K562 (cell line): ENCODE measurements around the gene NCOA3. TPM values are rescaled to one million over a fixed set of nuclear protein-coding genes. Genes with fewer than 3 reads are reported as not detected.
A peak's percentile ranks its signal among the peaks of the same experiment; 100 is the strongest.

ENCODE experiments used
- ATAC-seq: fragments of 200-7000 bp; cut with Tn5 transposase; 3 replicates; pipeline ENCODE4 v1.9.1; 2020; ENCODE audit warnings: moderate library complexity
- BruUV-seq: library from RNA; stranded (reverse); fragments of 400-500 nt; replicated peaks from 2 replicates; lab custom pipeline; 2021; lab: Mats Ljungman, UMichigan
- CTCF ChIA-PET: fragments of 300-600 bp; formaldehyde crosslinking; extraction: SDS; loops from one replicate; lab custom pipeline; 2021; ENCODE audit warnings: low intra/inter-chr PET ratio; lab: Yijun Ruan, JAX
- POLR2A ChIA-PET: fragments of 300-600, 350-650 bp; sonication (Branson Sonifier 250); formaldehyde crosslinking; extraction: SDS; loops from one replicate; lab custom pipeline; 2021; ENCODE audit warnings: antibody characterized with exemption, inconsistent platforms; lab: Yijun Ruan, JAX
- DNase-seq, 4 experiments: peaks; one replicate each; pipeline versions ENCODE4 v3.0.0 to v3.0.0-alpha.2; 2011 to 2018; ENCODE audit warnings: low spot score in 3 of 4, mixed read lengths in 3 of 4; ENCODE audit errors: extremely low read depth in 1 of 4
- FAIRE-seq: peaks from 2 replicates; lab custom pipeline; 2011; peaks lifted over from hg19 to GRCh38; lab: Jason Lieb, UNC
- H2AFZ ChIP-seq: 2 replicates; pipeline ENCODE4 v1.6.0; 2011; ENCODE audit warnings: low read depth, low read length, control low read depth, inconsistent platforms
- H3K27ac ChIP-seq: fragments of 200-600 bp; 3 replicates; pipeline ENCODE4 v1.8.0; 2011; ENCODE audit warnings: low read depth, mild to moderate bottlenecking, control low read depth, inconsistent platforms, low read length, moderate library complexity, mixed read lengths; ENCODE audit errors: extremely low read depth
- H3K27me3 ChIP-seq, 2 experiments: fragments of 300-600 bp in 1 of 2; 2 replicates in 1 of 2; 3 replicates in 1 of 2; pipeline versions ENCODE4 v1.6.0 to v1.8.0; 2011; ENCODE audit warnings: inconsistent platforms in 2 of 2, low read length in 2 of 2, mild to moderate bottlenecking in 1 of 2, mixed read lengths in 1 of 2, moderate library complexity in 1 of 2; ENCODE audit not compliant: control insufficient read depth in 2 of 2, insufficient read depth in 2 of 2
- H3K36me3 ChIP-seq: fragments of 300-600 bp; 3 replicates; pipeline ENCODE4 v1.8.0; 2011; ENCODE audit warnings: mild to moderate bottlenecking, low read length, inconsistent platforms; ENCODE audit not compliant: control insufficient read depth, insufficient read depth
- H3K4me1 ChIP-seq, 2 experiments: fragments of 200-600 bp in 1 of 2; replicated peaks in 1 of 2; 2 replicates in 1 of 2; 3 replicates in 1 of 2; pipeline versions ENCODE4 v1.5.1 to v1.8.0; 2011; ENCODE audit warnings: inconsistent platforms in 2 of 2, low read length in 2 of 2, mild to moderate bottlenecking in 1 of 2, mixed read lengths in 1 of 2, moderate library complexity in 1 of 2; ENCODE audit not compliant: control insufficient read depth in 2 of 2, insufficient read depth in 2 of 2
- H3K4me2 ChIP-seq: 2 replicates; pipeline ENCODE4 v1.6.1; 2011; ENCODE audit warnings: low read length, control low read depth, inconsistent platforms, mixed read lengths; ENCODE audit not compliant: insufficient read depth
- H3K4me3 ChIP-seq: fragments of 200-600 bp; sonication (generic), shearing (Covaris generic); 2 replicates; pipeline ENCODE4 v1.5.1; 2016; ENCODE audit warnings: control low read depth, inconsistent platforms
- H3K79me2 ChIP-seq: fragments of 200-600 bp; 3 replicates; pipeline ENCODE4 v1.8.0; 2011; ENCODE audit warnings: low read length, inconsistent platforms; ENCODE audit not compliant: control insufficient read depth, insufficient read depth
- H3K9ac ChIP-seq, 2 experiments: 2 replicates each; pipeline versions ENCODE4 v1.6.0 to v1.6.1; 2011; ENCODE audit warnings: low read depth in 2 of 2, low read length in 2 of 2, control low read depth in 1 of 2, inconsistent platforms in 1 of 2, mild to moderate bottlenecking in 1 of 2, mixed read lengths in 1 of 2; ENCODE audit not compliant: insufficient read depth in 1 of 2
- H3K9me1 ChIP-seq: one replicate; pipeline ENCODE4 v1.6.0; 2011; ENCODE audit warnings: inconsistent platforms, mild to moderate bottlenecking, low read length, moderate library complexity; ENCODE audit not compliant: control insufficient read depth, insufficient read depth
- H3K9me3 ChIP-seq: replicated peaks from 2 replicates; pipeline ENCODE4 v1.5.1; 2011; ENCODE audit warnings: low read depth, low read length, inconsistent platforms; ENCODE audit not compliant: control insufficient read depth, insufficient read depth
- H4K20me1 ChIP-seq: replicated peaks from 2 replicates; pipeline ENCODE4 v1.6.1; 2011; ENCODE audit warnings: low read length, inconsistent platforms, mixed read lengths; ENCODE audit not compliant: control insufficient read depth, insufficient read depth
- CREM ChIP-seq: IDR thresholded peaks from 2 replicates; pipeline ENCODE4 v1.6.1; 2014; ENCODE audit warnings: antibody characterized with exemption, low read depth
- ELF4 ChIP-seq: fragments of 450-650 bp; formaldehyde crosslinking; IDR thresholded peaks from 2 replicates; pipeline ENCODE4 v1.4.0; 2022; ENCODE audit warnings: missing genetic modification characterization
- ETV5 ChIP-seq: sonication (generic); formaldehyde crosslinking; IDR thresholded peaks from 2 replicates; pipeline ENCODE4 v1.4.0; 2020; ENCODE audit warnings: low read depth, mild to moderate bottlenecking, missing genetic modification reagents
- FOXP1 ChIP-seq: sonication (generic); formaldehyde crosslinking; IDR thresholded peaks from 2 replicates; pipeline ENCODE4 v1.8.0; 2022; ENCODE audit warnings: mild to moderate bottlenecking, missing genetic modification reagents
- KDM4B ChIP-seq, 2 experiments: fragments of 450-650 bp in 1 of 2; sonication (generic) in 1 of 2; IDR thresholded peaks; 2 replicates each; pipeline ENCODE4 v1.6.1; 2016 to 2017; ENCODE audit warnings: borderline replicate concordance in 2 of 2, antibody characterized with exemption in 1 of 2, low read depth in 1 of 2, mild to moderate bottlenecking in 1 of 2
- POLR2H ChIP-seq: IDR thresholded peaks from 2 replicates; pipeline ENCODE4 v1.6.1; 2016; ENCODE audit warnings: missing genetic modification characterization, low read depth, mild to moderate bottlenecking, control low read depth, missing compliant biosample characterization, moderate library complexity
- RBFOX2 ChIP-seq: fragments of 200-400 bp; formaldehyde crosslinking; IDR thresholded peaks from 2 replicates; pipeline ENCODE4 v1.6.1; 2017; ENCODE audit warnings: low read depth, mild to moderate bottlenecking, low read length, moderate library complexity
- RFX7 ChIP-seq: fragments of 250-450 bp; sonication (Bioruptor Pico); IDR thresholded peaks from 2 replicates; pipeline ENCODE4 v1.5.1; 2021; ENCODE audit warnings: mild to moderate bottlenecking
- WGBS: fragments of 100-300 bp; shearing (Covaris generic); methylation state at CpG from one replicate; pipeline ENCODE4 v1.1.6; 2016; ENCODE audit warnings: low coverage, mixed read lengths; ENCODE audit not compliant: insufficient coverage; ENCODE audit errors: missing lambda C conversion rate; 5-methylcytosine and 5-hydroxymethylcytosine counted together
- in situ Hi-C: fragments of 300-500 bp; cut with MboI; formaldehyde crosslinking; loops from 4 replicates; pipeline ENCODE4 v1.15.0; 2018; ENCODE audit warnings: inconsistent platforms, mixed read lengths
- intact Hi-C: fragments of 100-400 bp; cut with micrococcal nuclease; formaldehyde crosslinking; loops from 2 replicates; pipeline ENCODE4 v1.14.2; 2022
- polyA plus RNA-seq, 8 experiments: library from polyadenylated mRNA; depleted of rRNA in 4 of 8; stranded (reverse) in 5 of 8; unstranded in 3 of 8; fragments of >200 nt; fragmentation: Nextera tagmentation in 2 of 8; fragmentation: Illumina TruSeq in 1 of 8; extraction: Ambion mirVana in 2 of 8; extraction: Trizol in 1 of 8; gene quantifications; 2 replicates each; pipeline versions ENCODE4 v1.2.1 to v1.2.3, GENCODE V29; 2011 to 2014; ENCODE audit warnings: inconsistent platforms in 1 of 8, missing spikeins in 1 of 8
- total RNA-seq, 7 experiments: library from RNA; depleted of rRNA in 6 of 7; stranded (reverse); fragments of >200 nt in 6 of 7; fragmentation: Illumina TruSeq in 2 of 7; extraction: Trizol in 2 of 7; gene quantifications; 2 replicates each; pipeline versions ENCODE4 v1.2.1 to v1.2.3, GENCODE V29; 2011 to 2021; ENCODE audit warnings: low replicate concordance in 1 of 7
- TF ChIP-seq, protein P1 (sequence below), 3 experiments: fragments of 200-800 bp in 1 of 3; fragments of 250-450 bp in 1 of 3; fragments of 450-650 bp in 1 of 3; sonication (Bioruptor Pico) in 1 of 3; sonication (Bioruptor generic) in 1 of 3; formaldehyde crosslinking in 1 of 3; IDR thresholded peaks; 2 replicates each; pipeline versions ENCODE4 v1.6.1 to v1.8.0; 2016 to 2022; ENCODE audit warnings: mild to moderate bottlenecking in 2 of 3, missing genetic modification characterization in 2 of 3, missing compliant biosample characterization in 1 of 3, moderate library complexity in 1 of 3
- TF ChIP-seq, protein P2 (sequence below): sonication (generic); formaldehyde crosslinking; IDR thresholded peaks from 2 replicates; pipeline ENCODE4 v1.9.0; 2022; ENCODE audit warnings: mild to moderate bottlenecking, missing genetic modification reagents

Gene NCOA3
- total and polyA plus RNA-seq, 9 of the 15 experiments (the other 6 are each of a cell fraction or from before 2014, with no cell fraction given): 3.2 to 24.3 (median 14.4) TPM

DNA sequence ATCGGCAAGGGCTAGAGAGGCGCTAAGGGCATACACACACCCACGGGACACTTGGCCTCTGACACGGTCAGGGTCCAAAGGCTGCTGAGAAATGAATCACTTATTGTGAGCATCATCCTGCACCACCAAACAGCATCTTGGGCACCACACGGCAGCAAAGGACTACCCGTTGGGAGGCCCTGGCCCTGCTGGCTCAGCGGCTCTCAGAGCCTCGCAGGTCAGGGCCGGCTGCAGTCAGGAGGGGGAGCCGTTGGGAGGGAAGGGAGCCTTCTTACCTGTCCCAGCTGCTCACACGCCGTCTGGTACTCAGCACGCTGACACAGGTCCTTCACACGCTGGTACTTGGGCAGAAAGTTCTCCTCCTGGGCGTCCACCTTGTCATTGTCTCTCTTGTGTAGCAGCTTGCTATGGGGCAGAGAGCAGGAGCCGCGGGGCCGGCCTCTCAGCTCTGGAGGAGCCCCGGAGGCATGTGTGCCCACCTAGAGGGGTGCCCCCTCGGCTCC lies 174.6 kb downstream of the NCOA3 start (continued):
- TF ChIP-seq, protein P1, sequence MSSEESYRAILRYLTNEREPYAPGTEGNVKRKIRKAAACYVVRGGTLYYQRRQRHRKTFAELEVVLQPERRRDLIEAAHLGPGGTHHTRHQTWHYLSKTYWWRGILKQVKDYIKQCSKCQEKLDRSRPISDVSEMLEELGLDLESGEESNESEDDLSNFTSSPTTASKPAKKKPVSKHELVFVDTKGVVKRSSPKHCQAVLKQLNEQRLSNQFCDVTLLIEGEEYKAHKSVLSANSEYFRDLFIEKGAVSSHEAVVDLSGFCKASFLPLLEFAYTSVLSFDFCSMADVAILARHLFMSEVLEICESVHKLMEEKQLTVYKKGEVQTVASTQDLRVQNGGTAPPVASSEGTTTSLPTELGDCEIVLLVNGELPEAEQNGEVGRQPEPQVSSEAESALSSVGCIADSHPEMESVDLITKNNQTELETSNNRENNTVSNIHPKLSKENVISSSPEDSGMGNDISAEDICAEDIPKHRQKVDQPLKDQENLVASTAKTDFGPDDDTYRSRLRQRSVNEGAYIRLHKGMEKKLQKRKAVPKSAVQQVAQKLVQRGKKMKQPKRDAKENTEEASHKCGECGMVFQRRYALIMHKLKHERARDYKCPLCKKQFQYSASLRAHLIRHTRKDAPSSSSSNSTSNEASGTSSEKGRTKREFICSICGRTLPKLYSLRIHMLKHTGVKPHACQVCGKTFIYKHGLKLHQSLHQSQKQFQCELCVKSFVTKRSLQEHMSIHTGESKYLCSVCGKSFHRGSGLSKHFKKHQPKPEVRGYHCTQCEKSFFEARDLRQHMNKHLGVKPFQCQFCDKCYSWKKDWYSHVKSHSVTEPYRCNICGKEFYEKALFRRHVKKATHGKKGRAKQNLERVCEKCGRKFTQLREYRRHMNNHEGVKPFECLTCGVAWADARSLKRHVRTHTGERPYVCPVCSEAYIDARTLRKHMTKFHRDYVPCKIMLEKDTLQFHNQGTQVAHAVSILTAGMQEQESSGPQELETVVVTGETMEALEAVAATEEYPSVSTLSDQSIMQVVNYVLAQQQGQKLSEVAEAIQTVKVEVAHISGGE (CRISPR knock-in tag; IDR thresholded peaks at IDR 0.05): peak in 1 of 3 experiments; percentile 93; a peak in 2 of 6 replicates

DNA sequence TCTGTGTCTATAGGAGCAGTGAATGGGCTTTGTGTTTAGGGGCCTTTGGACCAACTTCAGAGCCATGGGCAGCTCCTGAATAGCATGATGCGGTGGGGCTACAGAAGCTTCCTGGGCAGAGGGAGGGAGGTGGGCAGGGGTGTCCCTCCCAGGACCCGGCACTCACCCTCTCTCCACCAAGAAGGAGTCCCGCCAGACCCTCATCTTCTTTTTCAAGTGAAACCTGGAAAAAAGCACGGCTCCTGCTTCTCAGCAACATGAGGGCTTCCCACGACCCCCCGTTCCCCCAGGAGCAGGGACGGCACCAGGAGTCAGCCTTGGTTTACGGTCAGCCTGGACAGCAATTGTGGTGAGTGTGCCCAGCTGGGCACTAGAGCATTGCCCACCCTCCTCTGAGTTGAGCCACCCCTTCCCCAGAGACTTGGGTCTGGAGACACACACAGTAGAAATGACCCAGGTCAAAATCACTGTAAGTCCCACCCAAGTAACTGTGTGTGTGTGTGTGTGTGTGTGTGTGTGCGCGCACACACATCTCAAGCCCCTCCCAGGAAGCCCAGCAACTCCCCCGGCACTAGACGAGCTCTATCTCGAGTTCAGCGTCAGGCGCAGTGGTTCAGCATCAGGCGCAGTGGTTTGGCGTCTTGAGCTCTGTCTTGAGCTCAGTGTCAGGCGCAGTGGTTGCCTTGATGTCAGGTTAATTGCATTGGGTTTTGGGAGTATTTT lies 175.4 kb downstream of the NCOA3 start:
- TF ChIP-seq KDM4B (IDR thresholded peaks at IDR 0.05; ENCODE audit: borderline replicate concordance in 2 of 2, low read depth in 1 of 2) (no peak), ETV5 (CRISPR knock-in tag) (no peak), CREM (peak; percentile 46), RFX7 (CRISPR knock-in tag) (no peak), FOXP1 (CRISPR knock-in tag) (no peak), ELF4 (CRISPR knock-in tag) (no peak), RBFOX2 (no peak), POLR2H (tag) (no peak)
- TF ChIP-seq, protein P1 (CRISPR knock-in tag; IDR thresholded peaks at IDR 0.05): peak in 1 of 3 experiments; percentile 71; a peak in 2 of 6 replicates
- TF ChIP-seq, protein P2, sequence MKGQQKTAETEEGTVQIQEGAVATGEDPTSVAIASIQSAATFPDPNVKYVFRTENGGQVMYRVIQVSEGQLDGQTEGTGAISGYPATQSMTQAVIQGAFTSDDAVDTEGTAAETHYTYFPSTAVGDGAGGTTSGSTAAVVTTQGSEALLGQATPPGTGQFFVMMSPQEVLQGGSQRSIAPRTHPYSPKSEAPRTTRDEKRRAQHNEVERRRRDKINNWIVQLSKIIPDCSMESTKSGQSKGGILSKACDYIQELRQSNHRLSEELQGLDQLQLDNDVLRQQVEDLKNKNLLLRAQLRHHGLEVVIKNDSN (CRISPR knock-in tag): no peak
- TF ChIP-seq, all 486 proteins: peak for 2
- H3K4me1 ChIP-seq: peaks cover 0 to 11% of the 10 kb centered on the region in 2 experiments; a peak in 1 of 5 replicates
- 2% methylated on average over 16 of the region's 18 CpGs for WGBS
- FAIRE-seq (no peak), DNase-seq (peak in 1 of 4 experiments; percentile 25), ATAC-seq (peak; percentile 29; the same call in 2 of the 3 replicates)
- H2AFZ ChIP-seq: no peak overlapping the region
- no peak overlapping the region for H3K4me2 ChIP-seq
- ChIA-PET POLR2A (interaction anchor here (0.6 kb wide), 1 partner anchor 1010 kb away, joined by 3 read pairs; no protein-coding TSS in a partner anchor), CTCF (interaction anchor here (0.6 to 3.7 kb wide), 3 partner anchors 35 to 944 kb away, joined by 3 to 22 read pairs (median 5); no protein-coding TSS in a partner anchor)
- H3K79me2 ChIP-seq: no peaks in the 10 kb centered on the region
- H4K20me1 ChIP-seq: peaks cover 13% of the 10 kb centered on the region
- in situ Hi-C loops: no loop called here
- H3K27me3 ChIP-seq: peaks cover 26 to 84% of the 10 kb centered on the region in 2 experiments; a peak in 4 of 5 replicates
- H3K9me1 ChIP-seq: no peaks in the 10 kb centered on the region
- H3K9ac ChIP-seq: no peak overlapping the region
- BruUV-seq: no TSS peak
- intact Hi-C loops: loop anchor here (2.0 to 5.0 kb wide), 3 partner anchors 36 to 945 kb away; no protein-coding TSS in a partner anchor
- H3K36me3 ChIP-seq: no peaks in the 10 kb centered on the region
- H3K9me3 ChIP-seq: no peaks in the 10 kb centered on the region
- no peak overlapping the region for H3K27ac ChIP-seq
- H3K4me3 ChIP-seq: no peak overlapping the region
